Thoracic aorta endothelial cell (primary cell): ENCODE measurements around the gene SLC26A11. TPM values are rescaled to one million over a fixed set of nuclear protein-coding genes. Genes with fewer than 3 reads are reported as not detected.

Experiments used
- total RNA-seq: library from RNA; depleted of rRNA; stranded (reverse); fragments of >200 nt; gene quantifications from 2 replicates; pipeline ENCODE4 v1.2.3, GENCODE V29; 2012

Gene SLC26A11
- total RNA-seq, result 10.6 and 13.2 TPM in 2 replicates

DNA sequence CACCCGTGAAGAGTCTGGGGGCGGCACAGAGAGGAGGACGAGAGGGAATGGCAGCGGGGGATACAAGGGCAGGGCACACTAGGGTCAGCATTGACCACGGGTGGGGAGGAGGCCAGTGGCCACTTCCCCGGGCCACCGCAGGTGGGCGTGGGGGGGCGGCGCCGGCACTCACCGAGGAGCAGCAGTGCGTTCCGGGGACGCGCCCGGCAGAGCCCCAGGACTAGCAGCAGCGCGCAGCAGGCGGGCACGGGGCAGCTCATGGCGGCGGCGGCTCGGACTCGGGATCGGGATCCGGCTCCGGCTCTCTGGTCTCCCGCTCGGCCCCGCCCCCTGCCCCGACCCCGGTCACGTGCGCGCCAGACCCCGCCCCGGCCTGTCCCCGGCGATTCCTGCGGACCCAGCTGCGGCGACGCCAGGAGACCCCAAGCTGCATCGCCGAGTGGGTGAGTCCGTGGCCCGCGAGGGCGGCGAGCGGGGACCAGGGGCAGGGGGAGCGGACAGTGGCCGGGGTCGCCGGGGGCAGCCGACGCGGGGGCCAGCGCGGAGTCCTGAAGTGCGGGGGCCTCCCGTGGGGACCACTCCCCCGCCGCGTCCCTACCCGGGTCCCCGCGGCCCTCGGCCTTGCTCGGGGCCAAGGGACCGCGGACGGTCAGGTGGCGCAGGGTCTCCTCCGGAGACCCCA is at the start of gene SLC26A11, which contains the start of gene SGSH:
TSS of gene SLC26A11 (plus strand) at position 374 of the 682 bp plus-strand sequence. CDS start 1,134 bp downstream, outside the sequence.
TSS of gene SGSH (minus strand) at position 280 of the 682 bp plus-strand sequence. CDS start at position 260, 20 bp downstream.

DNA sequence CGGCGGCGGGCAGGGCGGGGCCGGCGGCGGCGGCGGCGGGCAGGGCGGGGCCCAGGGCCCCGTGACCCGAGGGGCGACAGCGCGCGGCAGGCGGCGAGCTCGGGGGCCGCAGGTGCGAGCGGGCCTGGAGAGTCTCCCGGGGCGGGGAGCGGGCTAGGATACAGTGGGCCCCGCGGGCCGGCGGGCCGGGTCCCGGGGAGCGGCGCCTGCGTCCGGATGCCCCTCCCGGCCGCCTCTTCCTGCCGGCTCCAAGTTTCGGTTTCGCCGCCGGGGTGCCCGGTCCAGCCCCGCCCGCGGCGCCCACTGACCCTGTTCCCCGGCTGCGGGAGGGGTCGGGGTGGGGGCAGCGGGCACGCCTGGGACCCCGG is 40.5 kb downstream of the SLC26A11 start, which contains the start of gene RNF213:
TSS of gene RNF213 (plus strand) at position 62 of the 368 bp plus-strand sequence. CDS start 2,830 bp downstream, outside the sequence.

Other genes starting within 250 kb of the SLC26A11 start
- gene TBC1D16, start 184.6 kb upstream of the SLC26A11 start, total RNA-seq, result 43.0 and 45.4 TPM in 2 replicates
- 2.0 TPM in 2 replicates for gene CCDC40, start 183.8 kb upstream of the SLC26A11 start, total RNA-seq
- 28.3 and 33.0 TPM in 2 replicates for gene GAA, start 118.8 kb upstream of the SLC26A11 start, total RNA-seq
- gene EIF4A3, start 73.3 kb upstream of the SLC26A11 start, total RNA-seq, result 103 and 118 TPM in 2 replicates
- not detected in 2 replicates for gene CARD14, start 50.4 kb upstream of the SLC26A11 start, total RNA-seq
- 28.9 and 29.3 TPM in 2 replicates for gene SGSH, start 94 bp upstream of the SLC26A11 start, total RNA-seq
- 136 and 185 TPM in 2 replicates for gene RNF213, start 40.4 kb downstream of the SLC26A11 start, total RNA-seq
- 11.5 and 11.7 TPM in 2 replicates for gene ENDOV, start 194.7 kb downstream of the SLC26A11 start, total RNA-seq